Uterus (tissue), 2 donors: ENCODE results near the gene CHMP4B.

ENCODE experiments used
- POLR2A ChIP-seq, 2 donors: fragments of 450-650 bp; IDR thresholded peaks; one replicate each; pipeline ENCODE4 v1.6.1; 2016; ENCODE audit warnings: antibody characterized with exemption in 2 of 2, mild to moderate bottlenecking in 1 of 2, moderate library complexity in 1 of 2
- TF ChIP-seq, protein P1 (sequence below), 4 experiments: fragments of 200-600 bp in 2 of 4; fragments of 450-650 bp in 2 of 4; sonication (generic) in 2 of 4; IDR thresholded peaks; one replicate each; pipeline ENCODE4 v1.5.1; 2016 to 2019; ENCODE audit warnings: antibody characterized with exemption in 4 of 4, mild to moderate bottlenecking in 2 of 4, moderate library complexity in 1 of 4

DNA sequence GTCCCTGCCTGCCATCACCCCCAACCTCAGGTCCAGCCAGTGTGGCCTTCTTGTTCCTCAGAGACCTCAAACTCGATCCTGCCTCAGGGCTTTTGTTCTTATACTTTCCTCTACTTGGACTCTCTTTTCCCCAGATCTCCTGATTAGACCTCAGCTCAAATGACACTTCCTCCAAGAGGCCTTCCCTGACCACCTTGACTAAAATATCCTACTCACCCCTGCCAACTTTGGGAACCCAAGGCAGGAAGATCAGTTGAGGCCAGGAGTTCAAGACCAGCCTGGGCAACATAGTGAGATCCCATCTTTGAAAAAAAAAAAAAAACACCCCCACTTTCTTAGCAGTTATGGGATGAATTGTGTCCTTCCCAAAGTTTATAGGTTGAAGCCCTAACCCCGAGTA lies 73.5 kb downstream of the CHMP4B start:
- TF ChIP-seq, protein P1, sequence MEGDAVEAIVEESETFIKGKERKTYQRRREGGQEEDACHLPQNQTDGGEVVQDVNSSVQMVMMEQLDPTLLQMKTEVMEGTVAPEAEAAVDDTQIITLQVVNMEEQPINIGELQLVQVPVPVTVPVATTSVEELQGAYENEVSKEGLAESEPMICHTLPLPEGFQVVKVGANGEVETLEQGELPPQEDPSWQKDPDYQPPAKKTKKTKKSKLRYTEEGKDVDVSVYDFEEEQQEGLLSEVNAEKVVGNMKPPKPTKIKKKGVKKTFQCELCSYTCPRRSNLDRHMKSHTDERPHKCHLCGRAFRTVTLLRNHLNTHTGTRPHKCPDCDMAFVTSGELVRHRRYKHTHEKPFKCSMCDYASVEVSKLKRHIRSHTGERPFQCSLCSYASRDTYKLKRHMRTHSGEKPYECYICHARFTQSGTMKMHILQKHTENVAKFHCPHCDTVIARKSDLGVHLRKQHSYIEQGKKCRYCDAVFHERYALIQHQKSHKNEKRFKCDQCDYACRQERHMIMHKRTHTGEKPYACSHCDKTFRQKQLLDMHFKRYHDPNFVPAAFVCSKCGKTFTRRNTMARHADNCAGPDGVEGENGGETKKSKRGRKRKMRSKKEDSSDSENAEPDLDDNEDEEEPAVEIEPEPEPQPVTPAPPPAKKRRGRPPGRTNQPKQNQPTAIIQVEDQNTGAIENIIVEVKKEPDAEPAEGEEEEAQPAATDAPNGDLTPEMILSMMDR (IDR thresholded peaks at IDR 0.05) = no peak
- no peak for TF ChIP-seq POLR2A (IDR thresholded peaks at IDR 0.05)
